ENCODE data around the gene ZNF672. TPM values are rescaled to one million over a fixed set of nuclear protein-coding genes. Genes with fewer than 3 reads are reported as not detected.

The ZNF672 gene
- total and polyA plus RNA-seq, 2 donors: 16.8 to 23.7 TPM

- no peak overlapping the region for H3K4me3 ChIP-seq (ENCODE audit: low read length in 2 of 2)
- H3K27me3 ChIP-seq (ENCODE audit: control insufficient read depth in 2 of 2, insufficient read depth in 1 of 2, low read length in 1 of 2): no peaks in the 10 kb centered on the region
- H3K4me1 ChIP-seq (ENCODE audit: control insufficient read depth in 2 of 2, insufficient read depth in 2 of 2, low read length in 2 of 2): peaks cover 4 to 14% of the 10 kb centered on the region in 2 donors
- no peak overlapping the region for H3K27ac ChIP-seq (ENCODE audit: low read depth in 1 of 2, low read length in 1 of 2)
- peaks cover 79 to 83% of the 10 kb centered on the region in 2 donors for H3K36me3 ChIP-seq (ENCODE audit: control insufficient read depth in 2 of 2, insufficient read depth in 2 of 2, low read length in 1 of 2)
- 98% methylated on average over 76 of the region's 76 CpGs for WGBS
- H3K9me3 ChIP-seq (ENCODE audit: control insufficient read depth in 2 of 2, insufficient read depth in 1 of 2, low read length in 1 of 2): peaks cover 0 to 4% of the 10 kb centered on the region in 2 donors
- no peak for DNase-seq (ENCODE audit: low read depth in 6 of 9, low spot score in 9 of 9)
These were observed 9.3 kb downstream of the ZNF672 start for GRCh38 chr1:248847181-248847955.

DNA sequence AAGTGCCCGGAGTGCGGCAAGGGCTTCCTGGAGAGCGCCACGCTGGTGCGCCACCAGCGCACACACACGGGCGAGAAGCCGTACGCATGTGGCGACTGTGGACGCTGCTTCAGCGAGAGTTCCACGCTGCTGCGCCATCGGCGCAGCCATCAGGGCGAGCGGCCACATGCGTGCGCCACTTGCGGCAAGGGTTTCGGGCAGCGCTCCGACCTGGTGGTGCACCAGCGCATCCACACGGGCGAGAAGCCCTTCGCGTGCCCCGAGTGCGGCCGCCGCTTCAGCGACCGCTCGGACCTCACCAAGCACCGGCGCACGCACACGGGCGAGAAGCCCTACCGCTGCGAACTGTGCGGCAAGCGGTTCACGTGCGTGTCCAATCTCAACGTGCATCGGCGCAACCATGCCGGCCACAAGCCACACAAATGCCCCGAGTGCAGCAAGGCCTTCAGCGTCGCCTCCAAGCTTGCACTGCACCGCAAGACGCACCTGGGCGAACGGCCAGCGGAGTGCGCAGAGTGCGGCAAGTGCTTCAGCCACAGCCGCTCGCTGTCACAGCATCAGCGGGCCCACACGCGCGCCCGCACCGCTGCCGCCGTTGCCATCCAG is 10.0 kb downstream of the ZNF672 start:
- Histone ChIP-seq H3K36me3 (ENCODE audit: control insufficient read depth in 2 of 2, insufficient read depth in 2 of 2, low read length in 1 of 2) (peaks cover 73 to 84% of the 10 kb centered on the region in 2 donors), H3K4me3 (ENCODE audit: low read length in 2 of 2) (no peak overlapping the region), H3K27me3 (ENCODE audit: control insufficient read depth in 2 of 2, insufficient read depth in 1 of 2, low read length in 1 of 2) (no peaks in the 10 kb centered on the region), H3K27ac (ENCODE audit: low read depth in 1 of 2, low read length in 1 of 2) (no peak overlapping the region), H3K9me3 (ENCODE audit: control insufficient read depth in 2 of 2, insufficient read depth in 1 of 2, low read length in 1 of 2) (peaks cover 0 to 4% of the 10 kb centered on the region in 2 donors), H3K4me1 (ENCODE audit: control insufficient read depth in 2 of 2, insufficient read depth in 2 of 2, low read length in 2 of 2) (peaks cover 4 to 19% of the 10 kb centered on the region in 2 donors)
- 99% methylated on average over 72 of the region's 72 CpGs for WGBS
- no peak for DNase-seq (ENCODE audit: low read depth in 6 of 9, low spot score in 9 of 9)

DNA sequence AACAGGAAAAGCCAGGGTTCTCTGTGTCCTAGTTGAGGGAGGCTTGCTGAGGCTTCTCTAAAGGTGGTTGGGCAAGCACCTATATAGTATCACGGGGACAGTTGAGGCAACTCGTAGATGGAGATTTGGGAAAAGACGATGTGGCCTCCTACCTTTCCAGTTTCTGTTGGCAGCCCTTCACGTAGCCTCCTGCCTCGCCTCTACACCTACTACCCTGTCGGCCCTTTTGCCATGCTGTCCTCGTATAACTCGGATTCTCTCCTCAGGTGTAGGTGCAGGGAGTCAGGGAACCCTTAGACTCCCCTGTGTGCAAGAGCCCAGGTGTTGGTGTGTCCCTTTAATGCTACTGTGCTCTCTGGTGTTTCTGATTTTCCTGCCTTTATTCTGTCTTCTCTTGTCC is 10.6 kb downstream of the ZNF672 start:
- H3K4me1 ChIP-seq (ENCODE audit: control insufficient read depth in 2 of 2, insufficient read depth in 2 of 2, low read length in 2 of 2): peaks cover 4 to 25% of the 10 kb centered on the region in 2 donors
- no peak for DNase-seq (ENCODE audit: low read depth in 6 of 9, low spot score in 9 of 9)
- H3K27ac ChIP-seq (ENCODE audit: low read depth in 1 of 2, low read length in 1 of 2): no peak overlapping the region
- H3K27me3 ChIP-seq (ENCODE audit: control insufficient read depth in 2 of 2, insufficient read depth in 1 of 2, low read length in 1 of 2): no peaks in the 10 kb centered on the region
- H3K9me3 ChIP-seq (ENCODE audit: control insufficient read depth in 2 of 2, insufficient read depth in 1 of 2, low read length in 1 of 2): peaks cover 0 to 4% of the 10 kb centered on the region in 2 donors
- H3K4me3 ChIP-seq (ENCODE audit: low read length in 2 of 2): no peak overlapping the region
- WGBS: 99% methylated on average over 8 of the region's 8 CpGs
- peaks cover 73 to 85% of the 10 kb centered on the region in 2 donors for H3K36me3 ChIP-seq (ENCODE audit: control insufficient read depth in 2 of 2, insufficient read depth in 2 of 2, low read length in 1 of 2)

DNA sequence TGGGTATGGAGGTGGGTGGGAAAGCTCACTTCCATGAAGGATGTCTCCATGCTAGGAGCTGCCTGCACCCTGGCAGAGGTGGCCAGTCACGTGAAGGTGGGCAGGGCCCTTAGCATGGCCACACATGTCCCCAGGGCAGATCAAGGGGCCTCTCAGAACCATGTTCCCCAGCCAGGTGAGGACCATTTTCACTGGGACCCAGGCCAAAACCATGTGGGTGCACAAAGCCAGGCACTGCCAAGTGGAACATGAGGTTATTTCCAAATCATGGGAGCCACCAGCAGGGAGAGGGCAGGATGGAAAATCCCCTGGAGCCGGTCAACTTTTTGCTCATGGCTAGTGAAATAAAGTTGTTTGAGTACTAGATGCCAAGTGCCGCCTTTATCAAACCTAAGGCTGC is 11.1 kb downstream of the ZNF672 start:
- Histone ChIP-seq H3K27me3 (ENCODE audit: control insufficient read depth in 2 of 2, insufficient read depth in 1 of 2, low read length in 1 of 2) (no peaks in the 10 kb centered on the region), H3K4me1 (ENCODE audit: control insufficient read depth in 2 of 2, insufficient read depth in 2 of 2, low read length in 2 of 2) (peaks cover 8 to 30% of the 10 kb centered on the region in 2 donors), H3K27ac (ENCODE audit: low read depth in 1 of 2, low read length in 1 of 2) (no peak overlapping the region), H3K4me3 (ENCODE audit: low read length in 2 of 2) (no peak overlapping the region), H3K9me3 (ENCODE audit: control insufficient read depth in 2 of 2, insufficient read depth in 1 of 2, low read length in 1 of 2) (peaks cover 0 to 4% of the 10 kb centered on the region in 2 donors), H3K36me3 (ENCODE audit: control insufficient read depth in 2 of 2, insufficient read depth in 2 of 2, low read length in 1 of 2) (peaks cover 73 to 87% of the 10 kb centered on the region in 2 donors)
- DNase-seq (ENCODE audit: low read depth in 6 of 9, low spot score in 9 of 9): no peak
- 94% methylated on average over 3 of the region's 3 CpGs for WGBS

- 95% methylated on average over 3 of the region's 3 CpGs for WGBS
- no peak overlapping the region for H3K27ac ChIP-seq (ENCODE audit: low read depth in 1 of 2, low read length in 1 of 2)
- no peak for DNase-seq (ENCODE audit: low read depth in 6 of 9, low spot score in 9 of 9)
These were observed 11.6 kb downstream of the ZNF672 start for GRCh38 chr1:248849637-248850036.

DNA sequence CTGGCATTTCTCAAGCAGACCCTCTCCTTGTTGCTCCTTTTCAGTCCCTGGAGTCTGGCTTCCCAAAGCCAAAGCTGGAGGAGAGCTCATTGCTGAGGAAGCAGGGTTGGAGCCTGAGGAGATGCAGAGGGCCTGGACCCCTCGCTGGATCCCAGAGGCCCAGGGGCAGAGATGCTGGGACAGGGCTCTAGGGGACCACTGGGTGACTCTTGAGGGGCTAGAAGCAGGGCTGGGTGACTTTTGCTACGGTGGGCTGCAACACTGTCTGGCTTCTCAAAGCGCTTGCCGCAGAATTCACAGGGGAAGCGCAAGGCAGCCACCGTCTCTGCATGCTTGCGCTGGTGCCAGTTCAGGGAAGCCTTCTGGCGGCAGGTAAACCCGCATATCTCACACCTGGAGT is 12.1 kb downstream of the ZNF672 start:
- Histone ChIP-seq H3K27me3 (ENCODE audit: control insufficient read depth in 2 of 2, insufficient read depth in 1 of 2, low read length in 1 of 2) (no peaks in the 10 kb centered on the region), H3K27ac (ENCODE audit: low read depth in 1 of 2, low read length in 1 of 2) (no peak overlapping the region), H3K36me3 (ENCODE audit: control insufficient read depth in 2 of 2, insufficient read depth in 2 of 2, low read length in 1 of 2) (peaks cover 69 to 86% of the 10 kb centered on the region in 2 donors), H3K4me1 (ENCODE audit: control insufficient read depth in 2 of 2, insufficient read depth in 2 of 2, low read length in 2 of 2) (peaks cover 10 to 35% of the 10 kb centered on the region in 2 donors), H3K4me3 (ENCODE audit: low read length in 2 of 2) (no peak overlapping the region), H3K9me3 (ENCODE audit: control insufficient read depth in 2 of 2, insufficient read depth in 1 of 2, low read length in 1 of 2) (peaks cover 0 to 4% of the 10 kb centered on the region in 2 donors)
- no peak for DNase-seq (ENCODE audit: low read depth in 6 of 9, low spot score in 9 of 9)
- WGBS: 98% methylated on average over 9 of the region's 9 CpGs

More at GRCh38 chr1:248849637-248850036, 11.6 kb downstream of the ZNF672 start:
- H3K4me1 ChIP-seq (ENCODE audit: control insufficient read depth in 2 of 2, insufficient read depth in 2 of 2, low read length in 2 of 2): peaks cover 10 to 34% of the 10 kb centered on the region in 2 donors
- no peak overlapping the region for H3K4me3 ChIP-seq (ENCODE audit: low read length in 2 of 2)
- no peaks in the 10 kb centered on the region for H3K27me3 ChIP-seq (ENCODE audit: control insufficient read depth in 2 of 2, insufficient read depth in 1 of 2, low read length in 1 of 2)
- peaks cover 0 to 4% of the 10 kb centered on the region in 2 donors for H3K9me3 ChIP-seq (ENCODE audit: control insufficient read depth in 2 of 2, insufficient read depth in 1 of 2, low read length in 1 of 2)
- H3K36me3 ChIP-seq (ENCODE audit: control insufficient read depth in 2 of 2, insufficient read depth in 2 of 2, low read length in 1 of 2): peaks cover 69 to 86% of the 10 kb centered on the region in 2 donors

GRCh38 chr1:248850536-248851251 is 12.7 kb downstream of the ZNF672 start:
- peaks cover 10 to 35% of the 10 kb centered on the region in 2 donors for H3K4me1 ChIP-seq (ENCODE audit: control insufficient read depth in 2 of 2, insufficient read depth in 2 of 2, low read length in 2 of 2)
- H3K27me3 ChIP-seq (ENCODE audit: control insufficient read depth in 2 of 2, insufficient read depth in 1 of 2, low read length in 1 of 2): no peaks in the 10 kb centered on the region
- H3K27ac ChIP-seq (ENCODE audit: low read depth in 1 of 2, low read length in 1 of 2): no peak overlapping the region
- no peak overlapping the region for H3K4me3 ChIP-seq (ENCODE audit: low read length in 2 of 2)
- 87% methylated on average over 10 of the region's 10 CpGs for WGBS
- DNase-seq (ENCODE audit: low read depth in 6 of 9, low spot score in 9 of 9): no peak
- H3K9me3 ChIP-seq (ENCODE audit: control insufficient read depth in 2 of 2, insufficient read depth in 1 of 2, low read length in 1 of 2): peaks cover 0 to 4% of the 10 kb centered on the region in 2 donors
- peaks cover 68 to 86% of the 10 kb centered on the region in 2 donors for H3K36me3 ChIP-seq (ENCODE audit: control insufficient read depth in 2 of 2, insufficient read depth in 2 of 2, low read length in 1 of 2)

DNA sequence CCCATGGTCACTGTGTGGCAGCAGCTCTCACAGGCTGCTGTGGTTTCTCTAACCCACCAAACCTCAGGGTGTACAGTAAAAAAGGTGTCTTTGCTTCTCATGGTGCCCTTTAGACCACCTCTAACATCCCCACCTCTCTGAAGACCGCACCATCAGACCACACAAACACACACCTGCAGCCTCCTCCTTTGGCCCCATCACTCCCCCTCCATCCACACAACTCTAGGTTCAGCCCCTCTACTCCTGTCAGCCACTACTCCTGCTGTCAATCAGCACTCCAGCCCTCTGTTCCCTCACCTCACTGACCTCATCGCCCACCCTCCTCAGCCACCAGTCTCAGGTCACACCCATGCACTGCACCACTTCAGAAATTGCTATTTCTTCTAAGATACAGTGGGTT is 13.4 kb downstream of the ZNF672 start:
- Histone ChIP-seq H3K4me3 (ENCODE audit: low read length in 2 of 2) (no peak overlapping the region), H3K36me3 (ENCODE audit: control insufficient read depth in 2 of 2, insufficient read depth in 2 of 2, low read length in 1 of 2) (peaks cover 62 to 86% of the 10 kb centered on the region in 2 donors), H3K9me3 (ENCODE audit: control insufficient read depth in 2 of 2, insufficient read depth in 1 of 2, low read length in 1 of 2) (peaks cover 0 to 4% of the 10 kb centered on the region in 2 donors), H3K4me1 (ENCODE audit: control insufficient read depth in 2 of 2, insufficient read depth in 2 of 2, low read length in 2 of 2) (peaks cover 10 to 42% of the 10 kb centered on the region in 2 donors), H3K27me3 (ENCODE audit: control insufficient read depth in 2 of 2, insufficient read depth in 1 of 2, low read length in 1 of 2) (no peaks in the 10 kb centered on the region), H3K27ac (ENCODE audit: low read depth in 1 of 2, low read length in 1 of 2) (no peak overlapping the region)
- whole genome bisulfite sequencing: 78% methylated on average over 2 of the region's 2 CpGs
- DNase-seq (ENCODE audit: low read depth in 6 of 9, low spot score in 9 of 9): no peak
